ENCODE measurements around the gene FBXO31. TPM values are rescaled to one million over a fixed set of nuclear protein-coding genes. Genes with fewer than 3 reads are reported as not detected.
A peak's percentile ranks its signal among the peaks of the same experiment; 100 is the strongest.

The FBXO31 gene
- total and polyA plus RNA-seq, 2 of the 13 experiments (the other 11 are each of a cell fraction or from before 2014, with no cell fraction given): 92.4 to 101 TPM

DNA sequence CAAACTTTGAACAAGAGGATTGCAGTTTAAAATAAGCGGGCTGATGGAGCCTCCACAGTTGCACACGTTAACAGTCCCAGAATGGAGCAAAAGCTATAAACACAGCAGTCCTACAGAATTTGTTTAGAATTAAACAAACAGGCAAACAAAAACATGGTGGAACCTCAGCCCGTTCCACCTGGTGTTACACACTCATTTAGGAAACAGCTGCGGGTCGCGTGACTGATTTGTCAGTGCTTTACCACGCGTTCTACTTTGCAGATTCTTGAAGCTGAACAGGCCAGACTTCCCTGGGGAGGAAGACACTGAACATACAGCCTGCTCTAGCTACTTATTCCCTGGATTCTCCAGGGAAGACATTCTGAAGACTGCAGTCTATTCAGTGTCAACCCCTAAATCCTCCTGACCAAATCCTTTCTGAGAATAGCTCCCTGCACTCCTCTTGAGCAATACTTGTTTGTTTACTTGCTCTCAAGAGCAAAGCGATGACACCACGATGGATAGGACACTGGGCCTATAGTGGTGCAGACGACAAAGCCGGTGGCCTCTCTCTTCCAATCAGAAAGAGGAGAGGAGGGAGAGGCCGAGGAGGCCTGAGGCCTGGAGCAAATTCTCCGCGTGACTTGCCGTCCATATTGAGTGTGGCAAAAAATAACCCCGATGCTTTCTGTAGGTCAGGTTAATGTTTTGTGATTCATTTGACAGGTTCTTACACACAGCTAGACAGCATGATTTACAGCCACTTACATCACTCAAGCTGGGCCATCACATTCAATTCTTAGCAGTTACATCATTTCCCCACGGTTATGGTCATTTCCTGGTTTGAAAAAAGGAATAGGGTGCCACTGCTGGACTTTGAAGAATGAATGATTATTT is 4.6 kb upstream of the FBXO31 start (continued):
- TF ChIP-seq, protein P1, sequence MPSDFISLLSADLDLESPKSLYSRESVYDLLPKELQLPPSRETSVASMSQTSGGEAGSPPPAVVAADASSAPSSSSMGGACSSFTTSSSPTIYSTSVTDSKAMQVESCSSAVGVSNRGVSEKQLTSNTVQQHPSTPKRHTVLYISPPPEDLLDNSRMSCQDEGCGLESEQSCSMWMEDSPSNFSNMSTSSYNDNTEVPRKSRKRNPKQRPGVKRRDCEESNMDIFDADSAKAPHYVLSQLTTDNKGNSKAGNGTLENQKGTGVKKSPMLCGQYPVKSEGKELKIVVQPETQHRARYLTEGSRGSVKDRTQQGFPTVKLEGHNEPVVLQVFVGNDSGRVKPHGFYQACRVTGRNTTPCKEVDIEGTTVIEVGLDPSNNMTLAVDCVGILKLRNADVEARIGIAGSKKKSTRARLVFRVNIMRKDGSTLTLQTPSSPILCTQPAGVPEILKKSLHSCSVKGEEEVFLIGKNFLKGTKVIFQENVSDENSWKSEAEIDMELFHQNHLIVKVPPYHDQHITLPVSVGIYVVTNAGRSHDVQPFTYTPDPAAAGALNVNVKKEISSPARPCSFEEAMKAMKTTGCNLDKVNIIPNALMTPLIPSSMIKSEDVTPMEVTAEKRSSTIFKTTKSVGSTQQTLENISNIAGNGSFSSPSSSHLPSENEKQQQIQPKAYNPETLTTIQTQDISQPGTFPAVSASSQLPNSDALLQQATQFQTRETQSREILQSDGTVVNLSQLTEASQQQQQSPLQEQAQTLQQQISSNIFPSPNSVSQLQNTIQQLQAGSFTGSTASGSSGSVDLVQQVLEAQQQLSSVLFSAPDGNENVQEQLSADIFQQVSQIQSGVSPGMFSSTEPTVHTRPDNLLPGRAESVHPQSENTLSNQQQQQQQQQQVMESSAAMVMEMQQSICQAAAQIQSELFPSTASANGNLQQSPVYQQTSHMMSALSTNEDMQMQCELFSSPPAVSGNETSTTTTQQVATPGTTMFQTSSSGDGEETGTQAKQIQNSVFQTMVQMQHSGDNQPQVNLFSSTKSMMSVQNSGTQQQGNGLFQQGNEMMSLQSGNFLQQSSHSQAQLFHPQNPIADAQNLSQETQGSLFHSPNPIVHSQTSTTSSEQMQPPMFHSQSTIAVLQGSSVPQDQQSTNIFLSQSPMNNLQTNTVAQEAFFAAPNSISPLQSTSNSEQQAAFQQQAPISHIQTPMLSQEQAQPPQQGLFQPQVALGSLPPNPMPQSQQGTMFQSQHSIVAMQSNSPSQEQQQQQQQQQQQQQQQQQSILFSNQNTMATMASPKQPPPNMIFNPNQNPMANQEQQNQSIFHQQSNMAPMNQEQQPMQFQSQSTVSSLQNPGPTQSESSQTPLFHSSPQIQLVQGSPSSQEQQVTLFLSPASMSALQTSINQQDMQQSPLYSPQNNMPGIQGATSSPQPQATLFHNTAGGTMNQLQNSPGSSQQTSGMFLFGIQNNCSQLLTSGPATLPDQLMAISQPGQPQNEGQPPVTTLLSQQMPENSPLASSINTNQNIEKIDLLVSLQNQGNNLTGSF (CRISPR knock-in tag; IDR thresholded peaks at IDR 0.05): 0 out of 2 replicates have a peak, but pooled peaks have one; percentile 36
- no peak for TF ChIP-seq ZNF564 (CRISPR knock-in tag; IDR thresholded peaks at IDR 0.05)
- TF ChIP-seq ETV6 (CRISPR knock-in tag; conservative IDR thresholded peaks at IDR 0.05): no peak; the same call in 1 of the 2 replicates
- TF ChIP-seq SRSF9 (IDR thresholded peaks at IDR 0.05; ENCODE audit: borderline replicate concordance, insufficient read depth, low read depth, low read length, poor library complexity, severe bottlenecking): no peak
- peak; percentile 53; the same call in 1 of the 2 replicates for TF ChIP-seq KLF6 (CRISPR knock-in tag; IDR thresholded peaks at IDR 0.05)
- no peak for TF ChIP-seq STAT5B (CRISPR knock-in tag; IDR thresholded peaks at IDR 0.05)
- TF ChIP-seq CHCHD3 (CRISPR knock-in tag; IDR thresholded peaks at IDR 0.05): no peak
- TF ChIP-seq, protein P2, sequence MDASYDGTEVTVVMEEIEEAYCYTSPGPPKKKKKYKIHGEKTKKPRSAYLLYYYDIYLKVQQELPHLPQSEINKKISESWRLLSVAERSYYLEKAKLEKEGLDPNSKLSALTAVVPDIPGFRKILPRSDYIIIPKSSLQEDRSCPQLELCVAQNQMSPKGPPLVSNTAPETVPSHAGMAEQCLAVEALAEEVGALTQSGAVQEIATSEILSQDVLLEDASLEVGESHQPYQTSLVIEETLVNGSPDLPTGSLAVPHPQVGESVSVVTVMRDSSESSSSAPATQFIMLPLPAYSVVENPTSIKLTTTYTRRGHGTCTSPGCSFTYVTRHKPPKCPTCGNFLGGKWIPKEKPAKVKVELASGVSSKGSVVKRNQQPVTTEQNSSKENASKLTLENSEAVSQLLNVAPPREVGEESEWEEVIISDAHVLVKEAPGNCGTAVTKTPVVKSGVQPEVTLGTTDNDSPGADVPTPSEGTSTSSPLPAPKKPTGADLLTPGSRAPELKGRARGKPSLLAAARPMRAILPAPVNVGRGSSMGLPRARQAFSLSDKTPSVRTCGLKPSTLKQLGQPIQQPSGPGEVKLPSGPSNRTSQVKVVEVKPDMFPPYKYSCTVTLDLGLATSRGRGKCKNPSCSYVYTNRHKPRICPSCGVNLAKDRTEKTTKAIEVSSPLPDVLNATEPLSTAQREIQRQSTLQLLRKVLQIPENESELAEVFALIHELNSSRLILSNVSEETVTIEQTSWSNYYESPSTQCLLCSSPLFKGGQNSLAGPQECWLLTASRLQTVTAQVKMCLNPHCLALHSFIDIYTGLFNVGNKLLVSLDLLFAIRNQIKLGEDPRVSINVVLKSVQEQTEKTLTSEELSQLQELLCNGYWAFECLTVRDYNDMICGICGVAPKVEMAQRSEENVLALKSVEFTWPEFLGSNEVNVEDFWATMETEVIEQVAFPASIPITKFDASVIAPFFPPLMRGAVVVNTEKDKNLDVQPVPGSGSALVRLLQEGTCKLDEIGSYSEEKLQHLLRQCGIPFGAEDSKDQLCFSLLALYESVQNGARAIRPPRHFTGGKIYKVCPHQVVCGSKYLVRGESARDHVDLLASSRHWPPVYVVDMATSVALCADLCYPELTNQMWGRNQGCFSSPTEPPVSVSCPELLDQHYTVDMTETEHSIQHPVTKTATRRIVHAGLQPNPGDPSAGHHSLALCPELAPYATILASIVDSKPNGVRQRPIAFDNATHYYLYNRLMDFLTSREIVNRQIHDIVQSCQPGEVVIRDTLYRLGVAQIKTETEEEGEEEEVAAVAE (CRISPR knock-in tag; IDR thresholded peaks at IDR 0.05; ENCODE audit: borderline replicate concordance): peak; percentile 87
- no peak; the same call in none of the 2 replicates for TF ChIP-seq ERF (CRISPR knock-in tag; IDR thresholded peaks at IDR 0.05)
- TF ChIP-seq ZNF569 (CRISPR knock-in tag; IDR thresholded peaks at IDR 0.05; ENCODE audit: borderline replicate concordance): no peak
- TF ChIP-seq, protein P3, sequence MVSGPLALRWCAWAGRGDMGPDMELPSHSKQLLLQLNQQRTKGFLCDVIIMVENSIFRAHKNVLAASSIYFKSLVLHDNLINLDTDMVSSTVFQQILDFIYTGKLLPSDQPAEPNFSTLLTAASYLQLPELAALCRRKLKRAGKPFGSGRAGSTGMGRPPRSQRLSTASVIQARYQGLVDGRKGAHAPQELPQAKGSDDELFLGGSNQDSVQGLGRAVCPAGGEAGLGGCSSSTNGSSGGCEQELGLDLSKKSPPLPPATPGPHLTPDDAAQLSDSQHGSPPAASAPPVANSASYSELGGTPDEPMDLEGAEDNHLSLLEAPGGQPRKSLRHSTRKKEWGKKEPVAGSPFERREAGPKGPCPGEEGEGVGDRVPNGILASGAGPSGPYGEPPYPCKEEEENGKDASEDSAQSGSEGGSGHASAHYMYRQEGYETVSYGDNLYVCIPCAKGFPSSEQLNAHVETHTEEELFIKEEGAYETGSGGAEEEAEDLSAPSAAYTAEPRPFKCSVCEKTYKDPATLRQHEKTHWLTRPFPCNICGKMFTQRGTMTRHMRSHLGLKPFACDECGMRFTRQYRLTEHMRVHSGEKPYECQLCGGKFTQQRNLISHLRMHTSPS (CRISPR knock-in tag; IDR thresholded peaks at IDR 0.05; ENCODE audit: low read depth): no peak
- TF ChIP-seq NAIF1 (CRISPR knock-in tag; IDR thresholded peaks at IDR 0.05; ENCODE audit: borderline replicate concordance): peak; percentile 99
- no peak for TF ChIP-seq ZNF761 (CRISPR knock-in tag; conservative IDR thresholded peaks at IDR 0.05)
- TF ChIP-seq ZNF234 (CRISPR knock-in tag; conservative IDR thresholded peaks at IDR 0.05): 0 out of 2 replicates have a peak, but pooled peaks have one; percentile 17
- TF ChIP-seq SETDB1 (CRISPR knock-in tag; IDR thresholded peaks at IDR 0.05; ENCODE audit: borderline replicate concordance): no peak
- no peak for TF ChIP-seq PCBP1 (IDR thresholded peaks at IDR 0.05; ENCODE audit: borderline replicate concordance, low read depth, low read length)

Data from HepG2 (cell line).